Large intestine (tissue), 3 donors: ENCODE data around the gene SS18L1. TPM values are rescaled to one million over a fixed set of nuclear protein-coding genes. Genes with fewer than 3 reads are reported as not detected.

Experiments used
- DNase-seq, 2 donors: peaks; one replicate each; pipeline versions ENCODE4 v3.0.0 to v3.0.0-alpha.2; 2013
- H3K27ac ChIP-seq: one replicate; pipeline ENCODE4 v1.5.1; 2013; ENCODE audit warnings: low read length
- H3K27me3 ChIP-seq: 2 replicates; pipeline ENCODE4 v1.6.1; 2013; ENCODE audit warnings: low read length; ENCODE audit not compliant: control insufficient read depth, insufficient read depth
- H3K36me3 ChIP-seq: 2 replicates; pipeline ENCODE4 v1.6.1; 2013; ENCODE audit warnings: low read length; ENCODE audit not compliant: control insufficient read depth, insufficient read depth
- H3K4me1 ChIP-seq: one replicate; pipeline ENCODE4 v1.6.1; 2013; ENCODE audit warnings: low read length; ENCODE audit not compliant: control insufficient read depth, insufficient read depth
- H3K4me3 ChIP-seq: one replicate; pipeline ENCODE4 v1.5.1; 2013; ENCODE audit warnings: low read length
- H3K9me3 ChIP-seq: one replicate; pipeline ENCODE4 v1.6.1; 2013; ENCODE audit warnings: mild to moderate bottlenecking, low read depth, low read length, moderate library complexity; ENCODE audit not compliant: control insufficient read depth
- WGBS: methylation state at CpG from one replicate; pipeline ENCODE4 v1.1.5; 2013; ENCODE audit warnings: low lambda C conversion rate; ENCODE audit not compliant: insufficient coverage; 5-methylcytosine and 5-hydroxymethylcytosine counted together
- polyA plus RNA-seq: library from polyadenylated mRNA; unstranded; fragments of 120-200 nt; gene quantifications from one replicate; pipeline ENCODE4 v1.2.1, GENCODE V29; 2013

SS18L1 gene
- polyA plus RNA-seq, 1 donor: 18.2 TPM

- Histone ChIP-seq H3K27ac (no peak overlapping the region), H3K9me3 (no peaks in the 10 kb centered on the region), H3K4me3 (no peak overlapping the region), H3K36me3 (peaks cover 47% of the 10 kb centered on the region), H3K4me1 (no peaks in the 10 kb centered on the region), H3K27me3 (no peaks in the 10 kb centered on the region)
- 100% methylated on average over 1 of the region's 8 CpGs for WGBS
- no peak for DNase-seq
Measured at GRCh38 chr20:62195075-62195405, 51.5 kb downstream of the SS18L1 start.

- Histone ChIP-seq H3K27me3 (no peaks in the 10 kb centered on the region), H3K4me3 (no peak overlapping the region), H3K9me3 (no peaks in the 10 kb centered on the region), H3K36me3 (peaks cover 54% of the 10 kb centered on the region), H3K27ac (no peak overlapping the region), H3K4me1 (no peaks in the 10 kb centered on the region)
- no peak for DNase-seq
- 92% methylated on average over 4 of the region's 10 CpGs for WGBS
Measured at GRCh38 chr20:62195736-62196135, 52.2 kb downstream of the SS18L1 start.

- no peak for DNase-seq
- Histone ChIP-seq H3K9me3 (no peaks in the 10 kb centered on the region), H3K4me1 (no peaks in the 10 kb centered on the region), H3K36me3 (peaks cover 55% of the 10 kb centered on the region), H3K27ac (no peak overlapping the region), H3K27me3 (no peaks in the 10 kb centered on the region), H3K4me3 (no peak overlapping the region)
- WGBS: 100% methylated on average over 1 of the region's 10 CpGs
Measured at GRCh38 chr20:62196286-62196685, 52.7 kb downstream of the SS18L1 start.

- Histone ChIP-seq H3K4me1 (no peaks in the 10 kb centered on the region), H3K4me3 (no peak overlapping the region), H3K27ac (no peak overlapping the region), H3K27me3 (no peaks in the 10 kb centered on the region), H3K9me3 (no peaks in the 10 kb centered on the region), H3K36me3 (peaks cover 64% of the 10 kb centered on the region)
- DNase-seq: no peak
- WGBS: no CpG with 5 or more reads among the region's 9 CpGs
Measured at GRCh38 chr20:62197311-62197710, 53.7 kb downstream of the SS18L1 start.

- DNase-seq: no peak
- H3K27ac ChIP-seq: no peak overlapping the region
- peaks cover 66% of the 10 kb centered on the region for H3K36me3 ChIP-seq
- no peaks in the 10 kb centered on the region for H3K27me3 ChIP-seq
- no peaks in the 10 kb centered on the region for H3K4me1 ChIP-seq
- H3K9me3 ChIP-seq: no peaks in the 10 kb centered on the region
- no peak overlapping the region for H3K4me3 ChIP-seq
- no CpG with 5 or more reads among the region's 18 CpGs for WGBS
Measured at GRCh38 chr20:62197801-62198200, 54.2 kb downstream of the SS18L1 start.

GRCh38 chr20:62198496-62198895 is 54.9 kb downstream of the SS18L1 start:
- Histone ChIP-seq H3K4me3 (no peak overlapping the region), H3K4me1 (no peaks in the 10 kb centered on the region), H3K9me3 (no peaks in the 10 kb centered on the region), H3K27ac (no peak overlapping the region), H3K27me3 (no peaks in the 10 kb centered on the region), H3K36me3 (peaks cover 66% of the 10 kb centered on the region)
- no CpG with 5 or more reads among the region's 17 CpGs for WGBS
- DNase-seq: no peak

- DNase-seq: no peak
- Histone ChIP-seq H3K4me1 (no peaks in the 10 kb centered on the region), H3K27me3 (no peaks in the 10 kb centered on the region), H3K36me3 (peaks cover 66% of the 10 kb centered on the region), H3K4me3 (no peak overlapping the region), H3K9me3 (no peaks in the 10 kb centered on the region), H3K27ac (no peak overlapping the region)
- no CpG with 5 or more reads among the region's 18 CpGs for WGBS
Measured at GRCh38 chr20:62198931-62199330, 55.4 kb downstream of the SS18L1 start.

- no peak for DNase-seq
- WGBS: no CpG with 5 or more reads among the region's 38 CpGs
- Histone ChIP-seq H3K4me1 (no peaks in the 10 kb centered on the region), H3K27me3 (no peaks in the 10 kb centered on the region), H3K4me3 (no peak overlapping the region), H3K9me3 (no peaks in the 10 kb centered on the region), H3K27ac (no peak overlapping the region), H3K36me3 (peaks cover 61% of the 10 kb centered on the region)
Measured at GRCh38 chr20:62200491-62201172, 57.1 kb downstream of the SS18L1 start.

- no CpG with 5 or more reads among the region's 38 CpGs for WGBS
- Histone ChIP-seq H3K9me3 (no peaks in the 10 kb centered on the region), H3K4me3 (no peak overlapping the region), H3K27me3 (no peaks in the 10 kb centered on the region), H3K4me1 (no peaks in the 10 kb centered on the region), H3K36me3 (peaks cover 56% of the 10 kb centered on the region), H3K27ac (no peak overlapping the region)
- DNase-seq: no peak
Measured at GRCh38 chr20:62201173-62202082, 57.9 kb downstream of the SS18L1 start.

GRCh38 chr20:62202083-62202395 is 58.5 kb downstream of the SS18L1 start:
- H3K36me3 ChIP-seq: peaks cover 56% of the 10 kb centered on the region
- H3K27me3 ChIP-seq: no peaks in the 10 kb centered on the region
- no peaks in the 10 kb centered on the region for H3K9me3 ChIP-seq
- H3K4me1 ChIP-seq: no peaks in the 10 kb centered on the region
- WGBS: no CpG with 5 or more reads among the region's 5 CpGs
- H3K4me3 ChIP-seq: no peak overlapping the region
- no peak overlapping the region for H3K27ac ChIP-seq
- DNase-seq: no peak
